HG02759 (cell line): ENCODE data around the gene ATAD3B.
"Not testable (repeated sequence)": the region's sequence is repeated elsewhere in the genome, so short reads cannot be mapped to it uniquely, and the experiment has no call there.

ENCODE experiments used
- ATAC-seq: cut with Tn5 transposase; IDR thresholded peaks from one replicate; pipeline ENCODE4 v1.9.1; 2021; ENCODE audit warnings: mild to moderate bottlenecking, moderate library complexity; ENCODE audit not compliant: unreplicated experiment

Gene ATAD3B

GRCh38 chr1:1477206-1477605 is 5.6 kb downstream of the ATAD3B start:
- ATAC-seq: no peak

GRCh38 chr1:1479547-1480487 is 8.3 kb downstream of the ATAD3B start:
- ATAC-seq: no peak

- ATAC-seq: not testable (repeated sequence)
Measured at GRCh38 chr1:1480488-1480867, 8.9 kb downstream of the ATAD3B start.

GRCh38 chr1:1481811-1482210 is 10.2 kb downstream of the ATAD3B start:
- not testable (repeated sequence) for ATAC-seq

- no peak for ATAC-seq
Measured at GRCh38 chr1:1482856-1483255, 11.3 kb downstream of the ATAD3B start.

GRCh38 chr1:1483714-1484113 is 12.1 kb downstream of the ATAD3B start:
- ATAC-seq: no peak

GRCh38 chr1:1484976-1485750 is 13.6 kb downstream of the ATAD3B start:
- not testable (repeated sequence) for ATAC-seq

GRCh38 chr1:1485755-1486317 is 14.3 kb downstream of the ATAD3B start:
- ATAC-seq: not testable (repeated sequence)

- ATAC-seq: no peak
Measured at GRCh38 chr1:1487701-1488100, 16.1 kb downstream of the ATAD3B start.

- no peak for ATAC-seq
Measured at GRCh38 chr1:1489231-1489630, 17.7 kb downstream of the ATAD3B start.

GRCh38 chr1:1489861-1490260 is 18.3 kb downstream of the ATAD3B start:
- ATAC-seq: no peak

GRCh38 chr1:1490633-1491230 is 19.2 kb downstream of the ATAD3B start:
- ATAC-seq: no peak

GRCh38 chr1:1491601-1492000 is 20.0 kb downstream of the ATAD3B start:
- ATAC-seq: no peak

- not testable (repeated sequence) for ATAC-seq
Measured at GRCh38 chr1:1494311-1494710, 22.7 kb downstream of the ATAD3B start.

GRCh38 chr1:1495461-1495975 is 24.0 kb downstream of the ATAD3B start:
- not testable (repeated sequence) for ATAC-seq

- ATAC-seq: not testable (repeated sequence)
Measured at GRCh38 chr1:1504777-1505365, 33.3 kb downstream of the ATAD3B start.

- ATAC-seq: not testable (repeated sequence)
Measured at GRCh38 chr1:1505366-1505798, 33.8 kb downstream of the ATAD3B start.

GRCh38 chr1:1505801-1506200 is 34.2 kb downstream of the ATAD3B start:
- ATAC-seq: not testable (repeated sequence)

GRCh38 chr1:1507305-1507704 is 35.7 kb downstream of the ATAD3B start:
- no peak for ATAC-seq

GRCh38 chr1:1508775-1509464 is 37.4 kb downstream of the ATAD3B start:
- not testable (repeated sequence) for ATAC-seq
